ENCODE results near the gene ZCCHC24. TPM values are rescaled to one million over a fixed set of nuclear protein-coding genes. Genes with fewer than 3 reads are reported as not detected.

The ZCCHC24 gene
- total and polyA plus RNA-seq, 2 of the 8 experiments (the other 6 are each of a cell fraction or from before 2014, with no cell fraction given), result 3.9 to 6.9 TPM

GRCh38 chr10:79393221-79393923, 52.1 kb downstream of the ZCCHC24 start:
- H3K56ac ChIP-seq (replicated peaks; ENCODE audit: insufficient read length, low read depth, low read length), result no peak overlapping the region
- no peak overlapping the region for H2AFZ ChIP-seq (ENCODE audit: low read length)
- 88% methylated on average over 4 of the region's 4 CpGs; no CpG with 5 or more reads in 1 of the 2 experiments for WGBS, 2 experiments (ENCODE audit: extremely low coverage in 1 of 2, insufficient coverage in 1 of 2, insufficient read length in 1 of 2, insufficient replicate concordance in 2 of 2, low coverage in 1 of 2, low lambda C conversion rate in 2 of 2, missing lambda C conversion rate in 1 of 2)
- no peak overlapping the region for H4K91ac ChIP-seq (replicated peaks; ENCODE audit: insufficient read length, low read length)
- no peaks in the 10 kb centered on the region for H3K79me1 ChIP-seq (ENCODE audit: low read depth, low read length)
- H3K23me2 ChIP-seq (ENCODE audit: low read depth, low read length), result no peaks in the 10 kb centered on the region; the same call in 1 of the 2 replicates
- ChIA-PET CTCF (ENCODE audit: partially characterized antibody) (interaction anchor here (0.6 to 12.0 kb wide), 7 partner anchors 10 to 94 kb away, joined by 3 to 100 read pairs (median 3); no protein-coding TSS in a partner anchor), POLR2A (ENCODE audit: partially characterized antibody) (interaction anchor here (1.5 kb wide), 1 partner anchor 11 kb away, joined by 3 read pairs; no protein-coding TSS in a partner anchor)
- DNase-seq (ENCODE audit: low read depth in 1 of 2, low spot score in 2 of 2), result no peak
- no peaks in the 10 kb centered on the region; a peak in 1 of 7 replicates for H3K4me1 ChIP-seq (replicated peaks in 1 of 4; ENCODE audit: control insufficient read depth in 3 of 4, insufficient read depth in 4 of 4, low read length in 3 of 4)
- H2BK20ac ChIP-seq (ENCODE audit: low read length), result no peak overlapping the region
- no peak overlapping the region for H3K14ac ChIP-seq (ENCODE audit: insufficient read length)
- H3K18ac ChIP-seq (ENCODE audit: extremely low read depth, low read length), result no peak overlapping the region
- H3K23ac ChIP-seq (ENCODE audit: insufficient read length), result no peak overlapping the region
- H3K27ac ChIP-seq (ENCODE audit: low read depth, low read length), result no peak overlapping the region
- H2BK15ac ChIP-seq (ENCODE audit: low read length), result no peak overlapping the region
- no peak overlapping the region for H3K4me3 ChIP-seq (ENCODE audit: extremely low read depth in 1 of 4, insufficient read depth in 2 of 4, low read depth in 3 of 4, low read length in 4 of 4)
- no peak overlapping the region for H2BK12ac ChIP-seq (ENCODE audit: low read depth, low read length)
- H4K8ac ChIP-seq (ENCODE audit: extremely low read depth, insufficient read depth, low read length), result no peak overlapping the region
- no peak for FAIRE-seq
- H3K9ac ChIP-seq (replicated peaks in 1 of 4; ENCODE audit: extremely low read depth in 1 of 4, low read depth in 3 of 4, low read length in 3 of 4), result no peak overlapping the region
- no peak overlapping the region for H2BK5ac ChIP-seq (ENCODE audit: low read depth, low read length)
- H3K9me3 ChIP-seq (ENCODE audit: insufficient read depth in 2 of 2, low read depth in 1 of 2, low read length in 1 of 2), result no peaks in the 10 kb centered on the region
- H3K4me2 ChIP-seq (ENCODE audit: insufficient read depth in 1 of 2, low read depth in 2 of 2, low read length in 2 of 2), result no peak overlapping the region
- H3K27me3 ChIP-seq (replicated peaks in 1 of 4; ENCODE audit: control insufficient read depth in 3 of 4, extremely low read depth in 1 of 4, insufficient read depth in 3 of 4, low read length in 3 of 4), result no peaks in the 10 kb centered on the region; a peak in 1 of 7 replicates
- no peak overlapping the region for H2BK120ac ChIP-seq (replicated peaks; ENCODE audit: low read depth, low read length)
- H2AK5ac ChIP-seq (ENCODE audit: low read depth, low read length), result no peak overlapping the region
- H3K4ac ChIP-seq (replicated peaks; ENCODE audit: insufficient read length, low read depth, low read length), result no peak overlapping the region
- no peaks in the 10 kb centered on the region for H3K36me3 ChIP-seq (ENCODE audit: control insufficient read depth in 2 of 4, insufficient read depth in 4 of 4, low read length in 3 of 4)
- no peaks in the 10 kb centered on the region for H4K20me1 ChIP-seq (replicated peaks in 1 of 2; ENCODE audit: control insufficient read depth in 1 of 2, insufficient read depth in 2 of 2, low read length in 2 of 2)
- H3K79me2 ChIP-seq (ENCODE audit: control insufficient read depth in 1 of 2, insufficient read depth in 2 of 2, low read length in 2 of 2), result no peaks in the 10 kb centered on the region
- H4K5ac ChIP-seq (ENCODE audit: insufficient read length, low read depth, low read length), result no peak overlapping the region
- no peak for TF ChIP-seq EGR1 (IDR thresholded peaks at IDR 0.05; ENCODE audit: borderline replicate concordance, low read depth, low read length)
- no peak for TF ChIP-seq CBX8 (IDR thresholded peaks at IDR 0.05; ENCODE audit: borderline replicate concordance, low read depth, low read length)
- no peak for TF ChIP-seq PHF8 (conservative IDR thresholded peaks at IDR 0.05; ENCODE audit: low read depth, low read length)
- no peak for TF ChIP-seq RFX5 (IDR thresholded peaks at IDR 0.05; ENCODE audit: borderline replicate concordance, low read depth, low read length)
- no peak for TF ChIP-seq MAX (IDR thresholded peaks at IDR 0.05)
- no peak for TF ChIP-seq SRF (IDR thresholded peaks at IDR 0.05; ENCODE audit: low read depth, low read length)
- TF ChIP-seq TBP (IDR thresholded peaks at IDR 0.05; ENCODE audit: low read depth, low read length), result no peak
- no peak for TF ChIP-seq JUN (IDR thresholded peaks at IDR 0.05; ENCODE audit: low read depth, low read length)
- no peak for TF ChIP-seq SIN3A (conservative IDR thresholded peaks at IDR 0.05 in 1 of 2, IDR thresholded peaks at IDR 0.05 in 1 of 2; ENCODE audit: low read depth in 1 of 2, low read length in 2 of 2)
- no peak for TF ChIP-seq CHD1 (IDR thresholded peaks at IDR 0.05; ENCODE audit: low read depth, low read length)
- no peak for TF ChIP-seq JUND (IDR thresholded peaks at IDR 0.05; ENCODE audit: low read length)
- no peak for TF ChIP-seq E2F6 (IDR thresholded peaks at IDR 0.05)
